HL-60 (cell line): ENCODE results near the gene GRIK5.

Experiments
- DNase-seq, 2 experiments: peaks; one replicate each; pipeline ENCODE4 v3.0.0-alpha.2; 2010 to 2020; ENCODE audit warnings: low read depth in 1 of 2, low spot score in 1 of 2
- H3K27ac ChIP-seq: fragments of 250-450 bp; sonication (Bioruptor Pico); replicated peaks from 2 replicates; pipeline ENCODE4 v1.5.1; 2020; ENCODE audit warnings: mild to moderate bottlenecking, moderate library complexity
- H3K27me3 ChIP-seq: fragments of 250-450 bp; sonication (Bioruptor Pico); 2 replicates; pipeline ENCODE4 v1.5.1; 2021; ENCODE audit warnings: mild to moderate bottlenecking, moderate library complexity; ENCODE audit not compliant: insufficient read depth, poor library complexity, severe bottlenecking
- H3K4me3 ChIP-seq: replicated peaks from 2 replicates; pipeline ENCODE4 v1.5.1; 2011; ENCODE audit warnings: mild to moderate bottlenecking, control low read depth, low read length; ENCODE audit not compliant: insufficient read depth
- CTCF ChIP-seq: IDR thresholded peaks from one replicate; pipeline ENCODE4 v1.5.1; 2011; ENCODE audit warnings: low read length, control low read depth, inconsistent platforms; ENCODE audit not compliant: insufficient read depth
- GABPA ChIP-seq: IDR thresholded peaks from 2 replicates; pipeline ENCODE4 v1.6.1; 2012; ENCODE audit warnings: low read depth
- POLR2AphosphoS5 ChIP-seq: IDR thresholded peaks from 2 replicates; pipeline ENCODE4 v1.6.1; 2012; ENCODE audit warnings: low read depth
- REST ChIP-seq: IDR thresholded peaks from 2 replicates; pipeline ENCODE4 v1.6.1; 2012; ENCODE audit warnings: low read depth; ENCODE audit not compliant: insufficient replicate concordance
- SPI1 ChIP-seq: IDR thresholded peaks from 2 replicates; pipeline ENCODE4 v1.6.1; 2012; ENCODE audit warnings: low read depth, mild to moderate bottlenecking, borderline replicate concordance

The GRIK5 gene

GRCh38 chr19:42062381-42062780, 7.6 kb downstream of the GRIK5 start:
- no peak for DNase-seq
- Histone ChIP-seq H3K27me3 (no peaks in the 10 kb centered on the region), H3K27ac (no peak overlapping the region), H3K4me3 (no peak overlapping the region)
- TF ChIP-seq CTCF, result no peak
- TF ChIP-seq SPI1, result no peak
- TF ChIP-seq REST, result no peak

- H3K27ac ChIP-seq, result no peak overlapping the region
- TF ChIP-seq GABPA (no peak), POLR2AphosphoS5 (no peak), SPI1 (no peak), REST (no peak), CTCF (no peak)
- H3K27me3 ChIP-seq, result no peaks in the 10 kb centered on the region
Observed at GRCh38 chr19:42060117-42060516, 9.9 kb downstream of the GRIK5 start.

GRCh38 chr19:42059196-42059595, 10.8 kb downstream of the GRIK5 start:
- TF ChIP-seq CTCF (no peak), SPI1 (no peak), REST (no peak), POLR2AphosphoS5 (no peak), GABPA (no peak)
- Histone ChIP-seq H3K27me3 (no peaks in the 10 kb centered on the region), H3K27ac (no peak overlapping the region), H3K4me3 (no peak overlapping the region)
- no peak for DNase-seq

More at GRCh38 chr19:42060117-42060516, 9.9 kb downstream of the GRIK5 start:
- DNase-seq, result no peak
- no peak overlapping the region for H3K4me3 ChIP-seq
